Mesendoderm (in vitro differentiated cells): Measurements from ENCODE around the gene AFMID. TPM values are rescaled to one million over a fixed set of nuclear protein-coding genes. Genes with fewer than 3 reads are reported as not detected.
"Not testable (repeated sequence)": the region's sequence is repeated elsewhere in the genome, so short reads cannot be mapped to it uniquely, and the experiment has no call there.

Source experiments
- DNase-seq: peaks from one replicate; pipeline ENCODE4 v3.0.0; 2013
- H2AK5ac ChIP-seq: 2 replicates; pipeline ENCODE4 v1.6.1; 2013; ENCODE audit warnings: low read length, inconsistent platforms
- H2BK120ac ChIP-seq: 2 replicates; pipeline ENCODE4 v1.6.1; 2013; ENCODE audit warnings: low read depth, mild to moderate bottlenecking, low read length, moderate library complexity, mixed read lengths
- H2BK15ac ChIP-seq: replicated peaks from 2 replicates; pipeline ENCODE4 v1.6.1; 2013; ENCODE audit warnings: low read depth, mild to moderate bottlenecking, moderate library complexity
- H2BK5ac ChIP-seq: 2 replicates; pipeline ENCODE4 v1.6.1; 2013; ENCODE audit warnings: low read length, inconsistent platforms
- H3K18ac ChIP-seq: 2 replicates; pipeline ENCODE4 v1.6.1; 2013; ENCODE audit warnings: mild to moderate bottlenecking, low read length, mixed read lengths
- H3K23ac ChIP-seq: one replicate; pipeline ENCODE4 v1.6.1; 2013; ENCODE audit warnings: low read length
- H3K27ac ChIP-seq: 2 replicates; pipeline ENCODE4 v1.5.1; 2013; ENCODE audit warnings: low read depth, mild to moderate bottlenecking, inconsistent platforms, low read length, moderate library complexity
- H3K27me3 ChIP-seq: 2 replicates; pipeline ENCODE4 v1.6.1; 2013; ENCODE audit warnings: low read length, control low read depth, mild to moderate bottlenecking, inconsistent platforms; ENCODE audit not compliant: insufficient read depth, poor library complexity
- H3K36me3 ChIP-seq: 2 replicates; pipeline ENCODE4 v1.6.1; 2013; ENCODE audit warnings: low read length, inconsistent platforms; ENCODE audit not compliant: control insufficient read depth, insufficient read depth
- H3K4ac ChIP-seq: one replicate; pipeline ENCODE4 v1.6.1; 2013; ENCODE audit warnings: low read depth, mild to moderate bottlenecking, low read length, moderate library complexity
- H3K4me1 ChIP-seq: 2 replicates; pipeline ENCODE4 v1.6.1; 2013; ENCODE audit warnings: low read depth, low read length, inconsistent platforms; ENCODE audit not compliant: control insufficient read depth
- H3K4me2 ChIP-seq: 2 replicates; pipeline ENCODE4 v1.6.1; 2013; ENCODE audit warnings: low read length
- H3K4me3 ChIP-seq: 2 replicates; pipeline ENCODE4 v1.5.1; 2013; ENCODE audit warnings: mild to moderate bottlenecking, low read length
- H3K56ac ChIP-seq: one replicate; pipeline ENCODE4 v1.6.1; 2013; ENCODE audit warnings: low read length
- H3K79me1 ChIP-seq: 2 replicates; pipeline ENCODE4 v1.6.1; 2013; ENCODE audit warnings: low read length, inconsistent platforms
- H3K79me2 ChIP-seq: 2 replicates; pipeline ENCODE4 v1.6.1; 2013; ENCODE audit warnings: mild to moderate bottlenecking, low read length; ENCODE audit not compliant: control insufficient read depth, insufficient read depth
- H3K9ac ChIP-seq: 2 replicates; pipeline ENCODE4 v1.6.1; 2013; ENCODE audit warnings: low read length, inconsistent platforms
- H4K5ac ChIP-seq: one replicate; pipeline ENCODE4 v1.6.1; 2013; ENCODE audit warnings: low read length
- H4K8ac ChIP-seq: one replicate; pipeline ENCODE4 v1.6.1; 2013; ENCODE audit warnings: low read depth, mild to moderate bottlenecking, control low read depth, low read length, moderate library complexity
- WGBS: extraction: QIAGEN DNeasy Blood & Tissue Kit; methylation state at CpG from one replicate; pipeline ENCODE4 v1.1.7; 2013; ENCODE audit warnings: low lambda C conversion rate, missing lambda C conversion rate; ENCODE audit not compliant: insufficient coverage; ENCODE audit errors: extremely low coverage; 5-methylcytosine and 5-hydroxymethylcytosine counted together
- polyA plus RNA-seq, 2 experiments: library from polyadenylated mRNA; stranded (reverse); fragments of 200-250 nt; gene quantifications; one replicate each; pipeline ENCODE4 v1.2.3, GENCODE V29; 2013

AFMID gene
- polyA plus RNA-seq (2013, experiment 1 of 2) = 32.8 TPM
- 31.2 TPM for polyA plus RNA-seq (2013, experiment 2 of 2)

GRCh38 chr17:78186692-78187595, at the start of gene AFMID, which contains the start of gene TK1:
Gene AFMID, plus strand, starts transcription at chr17:78187362. Its CDS starts 9 bp downstream, at chr17:78187371.
Gene TK1, minus strand, starts transcription at chr17:78187052. Its CDS starts 58 bp downstream, at chr17:78186994.
- Histone ChIP-seq H4K5ac (no peak within 1 kb of the TSS), H3K4ac (peak within 1 kb of the TSS; percentile 84), H3K4me3 (peak within 1 kb of the TSS; percentile 57), H3K79me2 (peaks cover 31% of the 10 kb centered on the region), H3K4me1 (peaks cover 9% of the 10 kb centered on the region), H3K36me3 (peaks cover 7% of the 10 kb centered on the region), H2BK5ac (no peak within 1 kb of the TSS), H3K23ac (no peak within 1 kb of the TSS), H2AK5ac (no peak within 1 kb of the TSS), H4K8ac (no peak within 1 kb of the TSS), H3K27me3 (no peaks in the 10 kb centered on the region), H2BK15ac (no peak within 1 kb of the TSS), H3K27ac (peak within 1 kb of the TSS; percentile 62), H2BK120ac (no peak within 1 kb of the TSS), H3K4me2 (peak within 1 kb of the TSS; percentile 84), H3K56ac (peak within 1 kb of the TSS; percentile 87), H3K18ac (peak within 1 kb of the TSS; percentile 82), H3K79me1 (peaks cover 18% of the 10 kb centered on the region), H3K9ac (peak within 1 kb of the TSS; percentile 74)
- DNase-seq = peak; percentile 99
- no CpG with 5 or more reads among the region's 57 CpGs for WGBS

- Histone ChIP-seq H4K8ac (no peak overlapping the region), H3K27ac (no peak overlapping the region), H3K56ac (no peak overlapping the region), H4K5ac (no peak overlapping the region), H2BK120ac (no peak overlapping the region), H2AK5ac (no peak overlapping the region), H3K79me1 (no peaks in the 10 kb centered on the region), H3K9ac (no peak overlapping the region), H2BK5ac (no peak overlapping the region), H3K4me2 (no peak overlapping the region), H3K27me3 (no peaks in the 10 kb centered on the region), H3K79me2 (no peaks in the 10 kb centered on the region), H3K18ac (no peak overlapping the region), H3K36me3 (no peaks in the 10 kb centered on the region), H3K23ac (no peak overlapping the region), H3K4ac (no peak overlapping the region), H3K4me1 (no peaks in the 10 kb centered on the region), H2BK15ac (no peak overlapping the region), H3K4me3 (no peak overlapping the region)
- no CpG with 5 or more reads among the region's 26 CpGs for WGBS
- peak; percentile 51 for DNase-seq
These were observed 49.6 kb upstream of the AFMID start for GRCh38 chr17:78137392-78138203.

GRCh38 chr17:78138204-78139060, 48.7 kb upstream of the AFMID start:
- no peak overlapping the region for H3K4ac ChIP-seq
- H3K4me3 ChIP-seq = no peak overlapping the region
- no peak overlapping the region for H3K9ac ChIP-seq
- H3K4me2 ChIP-seq = no peak overlapping the region
- no peak for DNase-seq
- H3K27me3 ChIP-seq = no peaks in the 10 kb centered on the region
- no peak overlapping the region for H2AK5ac ChIP-seq
- no peak overlapping the region for H2BK120ac ChIP-seq
- no peaks in the 10 kb centered on the region for H3K4me1 ChIP-seq
- H3K79me2 ChIP-seq = no peaks in the 10 kb centered on the region
- H4K8ac ChIP-seq = no peak overlapping the region
- no CpG with 5 or more reads among the region's 17 CpGs for WGBS
- H3K36me3 ChIP-seq = no peaks in the 10 kb centered on the region
- no peak overlapping the region for H3K56ac ChIP-seq
- no peak overlapping the region for H2BK5ac ChIP-seq
- no peak overlapping the region for H3K27ac ChIP-seq
- H3K18ac ChIP-seq = no peak overlapping the region
- H3K23ac ChIP-seq = no peak overlapping the region
- H2BK15ac ChIP-seq = no peak overlapping the region
- no peak overlapping the region for H4K5ac ChIP-seq
- H3K79me1 ChIP-seq = no peaks in the 10 kb centered on the region

GRCh38 chr17:78139861-78140168, 47.3 kb upstream of the AFMID start:
- peak overlapping the region; percentile 78 for H3K56ac ChIP-seq
- not testable (repeated sequence) for H3K4ac ChIP-seq, H3K4me3 ChIP-seq, H4K5ac ChIP-seq, H3K4me2 ChIP-seq, H2AK5ac ChIP-seq, H4K8ac ChIP-seq, H3K36me3 ChIP-seq, H3K23ac ChIP-seq, H2BK15ac ChIP-seq, H3K27ac ChIP-seq, H3K18ac ChIP-seq, H3K4me1 ChIP-seq, H3K79me2 ChIP-seq, H2BK5ac ChIP-seq, H3K79me1 ChIP-seq, DNase-seq, H2BK120ac ChIP-seq, H3K27me3 ChIP-seq
- H3K9ac ChIP-seq = peak overlapping the region; percentile 43
- no CpG with 5 or more reads among the region's 12 CpGs for WGBS

- Histone ChIP-seq H3K4me2 (peak overlapping the region; percentile 49), H3K4me1 (no peaks in the 10 kb centered on the region), H3K79me2 (no peaks in the 10 kb centered on the region), H3K4me3 (no peak overlapping the region), H3K79me1 (no peaks in the 10 kb centered on the region), H3K56ac (peak overlapping the region; percentile 78), H3K18ac (no peak overlapping the region), H3K4ac (no peak overlapping the region), H3K9ac (peak overlapping the region; percentile 53), H4K8ac (no peak overlapping the region), H3K27me3 (no peaks in the 10 kb centered on the region), H2BK120ac (no peak overlapping the region), H2BK15ac (no peak overlapping the region), H3K36me3 (no peaks in the 10 kb centered on the region), H2AK5ac (no peak overlapping the region), H3K23ac (no peak overlapping the region), H2BK5ac (no peak overlapping the region), H3K27ac (no peak overlapping the region), H4K5ac (no peak overlapping the region)
- peak; percentile 99 for DNase-seq
- no CpG with 5 or more reads among the region's 58 CpGs for WGBS
These were observed 46.8 kb upstream of the AFMID start for GRCh38 chr17:78140169-78141051.
